ENCODE data around the gene KCNK3.

The KCNK3 gene

GRCh38 chr2:26715528-26716270 lies 23.2 kb downstream of the KCNK3 start:
- no peak for DNase-seq

GRCh38 chr2:26716340-26716739 lies 23.8 kb downstream of the KCNK3 start:
- DNase-seq = no peak

GRCh38 chr2:26716769-26717168 lies 24.2 kb downstream of the KCNK3 start:
- DNase-seq = no peak

GRCh38 chr2:26717362-26717761 lies 24.8 kb downstream of the KCNK3 start:
- no peak for DNase-seq

- no peak for DNase-seq
Measured at GRCh38 chr2:26718949-26719686, 26.6 kb downstream of the KCNK3 start.

GRCh38 chr2:26720322-26721114 lies 28.0 kb downstream of the KCNK3 start:
- DNase-seq = peak; percentile 27

- DNase-seq = no peak
Measured at GRCh38 chr2:26721115-26722032, 28.9 kb downstream of the KCNK3 start.

GRCh38 chr2:26722328-26722727 lies 29.8 kb downstream of the KCNK3 start:
- DNase-seq = no peak

- no peak for DNase-seq
Measured at GRCh38 chr2:26722911-26723310, 30.4 kb downstream of the KCNK3 start.

GRCh38 chr2:26723475-26723874 lies 31.0 kb downstream of the KCNK3 start:
- DNase-seq = no peak

GRCh38 chr2:26723991-26724750 lies 31.6 kb downstream of the KCNK3 start:
- DNase-seq = peak; percentile 72

- DNase-seq = no peak
Measured at GRCh38 chr2:26724784-26725520, 32.4 kb downstream of the KCNK3 start.

- DNase-seq = no peak
Measured at GRCh38 chr2:26725521-26725820, 32.9 kb downstream of the KCNK3 start.

GRCh38 chr2:26726228-26726627 lies 33.7 kb downstream of the KCNK3 start:
- DNase-seq = no peak

- DNase-seq = no peak
Measured at GRCh38 chr2:26727641-26728561, 35.4 kb downstream of the KCNK3 start.

- no peak for DNase-seq
Measured at GRCh38 chr2:26729311-26729710, 36.8 kb downstream of the KCNK3 start.

- no peak for DNase-seq
Measured at GRCh38 chr2:26730549-26731344, 38.2 kb downstream of the KCNK3 start.

GRCh38 chr2:26731714-26732113 lies 39.2 kb downstream of the KCNK3 start:
- no peak for DNase-seq

GRCh38 chr2:26732446-26732845 lies 39.9 kb downstream of the KCNK3 start:
- no peak for DNase-seq
